SK-N-MC (cell line): ENCODE measurements around the gene SORBS1.

ENCODE experiments used
- DNase-seq: peaks from one replicate; pipeline ENCODE4 v3.0.0-alpha.2; 2011; ENCODE audit warnings: low read depth, low spot score
- H3K27ac ChIP-seq: fragments of 200-600 bp; sonication (generic); 2 replicates; pipeline ENCODE4 v1.5.1; 2016; ENCODE audit warnings: mixed run types
- H3K36me3 ChIP-seq: fragments of 200-600 bp; sonication (generic); 2 replicates; pipeline ENCODE4 v1.6.1; 2017; ENCODE audit warnings: antibody characterized with exemption, low read length, mixed read lengths; ENCODE audit not compliant: insufficient read depth
- H3K4me3 ChIP-seq: fragments of 200-600 bp; sonication (generic); 2 replicates; pipeline ENCODE4 v1.5.1; 2016
- H3K9ac ChIP-seq: fragments of 200-600 bp; sonication (generic); 2 replicates; pipeline ENCODE4 v1.8.0; 2017; ENCODE audit warnings: mixed run types, mixed read lengths; ENCODE audit not compliant: insufficient read length
- H3K9me3 ChIP-seq: fragments of 200-600 bp; sonication (generic); 2 replicates; pipeline ENCODE4 v1.6.1; 2017; ENCODE audit warnings: low read depth, mild to moderate bottlenecking, antibody characterized with exemption, low read length, moderate library complexity, mixed read lengths
- EZH2 ChIP-seq: fragments of 200-600 bp; sonication (generic); IDR thresholded peaks from one replicate; pipeline ENCODE4 v1.6.1; 2017; ENCODE audit warnings: antibody characterized with exemption
- FOXP2 ChIP-seq: optimal IDR thresholded peaks from 2 replicates; pipeline ENCODE3; 2011; ENCODE audit warnings: mild to moderate bottlenecking, moderate library complexity; ENCODE audit not compliant: insufficient read depth; ENCODE audit errors: extremely low read length, control extremely low read depth
- POLR2AphosphoS5 ChIP-seq: IDR thresholded peaks from 2 replicates; pipeline ENCODE4 v1.6.1; 2012; ENCODE audit warnings: mild to moderate bottlenecking, low read depth, low read length, borderline replicate concordance

Gene SORBS1

DNA sequence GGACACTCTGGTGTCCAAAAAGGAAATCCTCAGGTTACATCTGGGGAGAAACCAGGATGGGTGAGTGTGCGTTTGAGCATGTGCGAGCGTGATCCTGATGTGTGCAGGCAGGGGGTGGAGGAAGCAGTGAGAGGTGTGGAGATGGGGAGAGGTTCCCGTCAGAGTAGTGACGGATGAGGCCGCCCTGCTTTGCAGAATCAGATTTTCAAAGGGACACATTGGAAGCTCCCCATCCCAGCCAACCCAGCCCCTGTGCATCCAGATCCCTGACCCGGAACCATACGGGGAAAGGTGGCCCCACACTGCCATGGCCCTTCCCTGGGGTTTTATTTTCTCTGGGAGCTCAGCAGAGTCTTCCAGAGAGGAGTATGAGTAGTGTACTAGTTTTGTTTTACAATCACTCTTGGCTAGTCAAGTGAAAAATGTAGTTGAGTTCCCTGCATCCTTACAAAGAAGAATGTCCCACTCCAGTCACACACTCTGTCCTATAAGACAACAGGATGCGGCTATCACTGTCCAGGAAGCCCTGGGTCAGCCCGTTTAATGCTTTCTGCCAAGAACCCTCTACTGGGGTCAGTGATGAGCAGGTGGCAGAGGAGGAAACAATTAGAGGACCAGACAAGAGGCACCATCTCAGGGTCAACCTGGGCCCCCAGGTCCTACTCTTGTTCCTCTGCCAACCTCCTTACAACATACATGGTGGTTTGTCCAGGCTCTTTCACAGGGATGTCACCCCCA, 223.6 kb downstream of the SORBS1 start:
- TF ChIP-seq POLR2AphosphoS5 (no peak), EZH2 (no peak), FOXP2 (no peak)
- H3K9ac ChIP-seq = no peak overlapping the region
- no peaks in the 10 kb centered on the region for H3K9me3 ChIP-seq
- H3K27ac ChIP-seq = no peak overlapping the region
- no peaks in the 10 kb centered on the region for H3K36me3 ChIP-seq
- H3K4me3 ChIP-seq = no peak overlapping the region
- no peak for DNase-seq

DNA sequence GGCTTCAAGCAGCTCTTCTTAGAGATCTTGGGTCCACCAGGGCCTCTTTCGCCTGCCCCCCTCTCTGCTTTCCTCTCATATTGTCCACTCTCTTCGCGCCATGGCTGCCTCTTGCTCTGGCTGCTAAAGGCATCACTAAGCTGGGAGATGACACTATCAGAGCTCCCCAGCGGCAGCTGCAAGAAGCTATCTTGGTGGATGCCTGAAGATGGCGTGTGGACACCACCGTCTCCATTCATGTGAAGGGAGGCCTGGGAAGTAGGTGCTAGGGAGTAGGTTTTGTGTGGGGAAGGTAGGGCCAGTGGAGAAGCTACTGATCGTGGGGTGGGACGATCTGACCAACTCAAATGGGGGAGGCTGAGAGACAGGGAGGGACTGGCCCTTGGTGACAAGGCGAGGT, 224.5 kb downstream of the SORBS1 start:
- Histone ChIP-seq H3K36me3 (no peaks in the 10 kb centered on the region), H3K27ac (no peak overlapping the region), H3K9ac (no peak overlapping the region), H3K9me3 (no peaks in the 10 kb centered on the region), H3K4me3 (no peak overlapping the region)
- no peak for TF ChIP-seq FOXP2
- no peak for TF ChIP-seq POLR2AphosphoS5
- no peak for TF ChIP-seq EZH2
- no peak for DNase-seq

DNA sequence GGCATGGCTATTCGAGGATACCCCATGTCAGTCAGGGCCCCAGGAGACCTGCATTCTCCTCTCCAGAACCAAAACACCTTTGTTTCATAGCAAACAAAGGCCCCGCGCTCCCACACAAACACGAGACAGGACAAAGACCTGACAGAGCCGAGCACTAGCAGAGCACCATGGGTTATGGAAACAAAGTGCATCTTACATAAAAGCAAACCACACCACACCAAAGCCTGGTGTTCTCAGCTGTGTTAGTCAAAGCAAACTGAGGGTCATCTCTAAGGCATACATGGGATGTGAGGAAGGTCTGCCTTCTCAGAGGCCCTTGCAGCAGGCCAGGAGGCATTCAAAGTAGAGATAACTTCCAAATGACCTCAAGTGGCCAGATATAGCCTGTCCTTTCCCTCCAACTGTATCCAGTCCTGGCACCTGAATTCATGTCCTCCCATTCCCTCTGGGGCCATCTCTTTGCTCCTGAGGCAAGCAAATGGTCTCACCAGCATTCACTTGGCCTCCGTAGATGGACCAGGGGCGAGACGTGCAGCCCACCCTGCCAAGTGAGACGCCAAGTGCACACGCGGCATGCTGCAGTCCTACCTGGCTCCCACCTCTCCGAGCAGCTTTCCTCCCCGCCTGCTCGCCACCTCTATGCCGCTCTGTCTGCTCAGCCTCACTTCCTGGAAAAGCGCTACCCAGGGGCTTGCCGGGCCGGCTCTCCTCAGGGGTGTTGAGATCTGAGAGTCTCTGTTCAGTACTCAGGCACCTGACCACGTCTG, 225.1 kb downstream of the SORBS1 start:
- DNase-seq = no peak
- Histone ChIP-seq H3K27ac (no peak overlapping the region), H3K36me3 (no peaks in the 10 kb centered on the region), H3K9ac (no peak overlapping the region), H3K4me3 (no peak overlapping the region), H3K9me3 (no peaks in the 10 kb centered on the region)
- TF ChIP-seq EZH2 (no peak), POLR2AphosphoS5 (no peak), FOXP2 (no peak)

- Histone ChIP-seq H3K9ac (no peak overlapping the region), H3K27ac (no peak overlapping the region), H3K9me3 (no peaks in the 10 kb centered on the region), H3K4me3 (no peak overlapping the region), H3K36me3 (no peaks in the 10 kb centered on the region)
- DNase-seq = no peak
- no peak for TF ChIP-seq EZH2
- TF ChIP-seq POLR2AphosphoS5 = no peak
- no peak for TF ChIP-seq FOXP2
These were observed 226.4 kb downstream of the SORBS1 start for GRCh38 chr10:95334805-95335144.

DNA sequence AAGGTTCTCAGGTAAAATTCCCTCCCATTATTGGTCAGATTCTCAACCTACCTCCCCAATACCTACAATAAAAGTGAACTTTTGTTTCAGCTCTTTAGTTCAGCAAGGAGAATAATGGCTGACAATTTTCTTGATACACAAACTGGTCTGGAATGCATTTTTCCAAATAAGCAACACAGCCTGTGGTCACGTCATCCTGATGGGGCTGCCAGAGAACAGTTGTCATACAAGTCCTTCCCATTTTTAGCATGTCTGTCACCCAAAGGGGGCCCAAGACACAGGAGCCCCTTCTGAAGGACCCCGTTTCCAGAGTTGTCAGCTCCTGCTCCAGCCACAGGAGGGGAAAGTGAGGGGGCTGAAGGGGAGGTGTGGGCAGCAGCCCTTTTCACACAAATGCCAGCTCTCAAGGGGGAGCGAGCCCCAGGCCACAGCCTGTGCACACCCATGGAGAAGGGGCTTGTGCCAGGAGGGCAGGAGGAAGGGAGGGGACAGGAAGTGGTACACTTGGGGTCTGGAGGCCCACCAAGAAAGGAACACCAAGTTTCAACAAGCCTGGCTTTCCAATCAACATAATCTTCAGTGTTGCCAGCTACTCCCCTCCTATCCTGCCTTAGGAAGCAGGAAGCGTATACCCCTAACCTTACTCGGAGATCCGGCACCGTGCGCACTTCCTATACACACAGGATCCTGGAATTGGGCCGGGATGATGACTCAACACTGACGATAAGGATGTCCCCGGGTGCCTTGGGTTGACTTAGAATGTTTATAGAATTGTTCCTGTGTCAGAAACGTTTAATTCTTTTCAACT, 227.0 kb downstream of the SORBS1 start:
- TF ChIP-seq FOXP2 (no peak), POLR2AphosphoS5 (no peak), EZH2 (no peak)
- DNase-seq = no peak
- Histone ChIP-seq H3K9ac (no peak overlapping the region), H3K36me3 (no peaks in the 10 kb centered on the region), H3K9me3 (no peaks in the 10 kb centered on the region), H3K27ac (no peak overlapping the region), H3K4me3 (no peak overlapping the region)

DNA sequence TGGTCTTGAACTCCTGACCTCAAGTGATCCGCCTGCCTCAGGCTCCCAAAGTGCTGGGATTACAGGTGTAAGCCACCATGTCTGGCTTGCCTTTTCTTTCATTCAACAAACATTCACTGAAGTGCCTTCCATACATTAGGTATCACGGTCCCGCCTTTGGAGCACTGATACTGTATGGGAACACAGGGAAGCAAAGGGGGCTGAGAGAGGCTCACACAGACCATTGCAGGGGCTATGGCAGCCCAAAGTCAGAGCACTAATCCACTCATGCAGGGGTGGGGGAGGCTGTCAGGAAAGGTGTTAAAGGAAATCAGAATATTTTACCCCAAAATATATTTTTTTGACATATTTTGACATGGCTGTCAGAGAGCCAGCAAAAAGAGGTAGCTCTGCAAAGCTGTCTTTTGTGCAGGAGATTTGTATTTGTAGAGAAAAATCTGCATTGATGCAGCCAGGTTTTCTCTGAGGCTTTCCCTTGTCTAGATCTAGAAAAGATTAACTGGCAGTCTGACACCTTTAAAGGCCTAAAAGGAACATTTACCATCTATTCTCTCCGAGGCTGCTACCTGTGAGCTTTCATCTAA, 228.4 kb downstream of the SORBS1 start:
- H3K4me3 ChIP-seq = no peak overlapping the region

DNA sequence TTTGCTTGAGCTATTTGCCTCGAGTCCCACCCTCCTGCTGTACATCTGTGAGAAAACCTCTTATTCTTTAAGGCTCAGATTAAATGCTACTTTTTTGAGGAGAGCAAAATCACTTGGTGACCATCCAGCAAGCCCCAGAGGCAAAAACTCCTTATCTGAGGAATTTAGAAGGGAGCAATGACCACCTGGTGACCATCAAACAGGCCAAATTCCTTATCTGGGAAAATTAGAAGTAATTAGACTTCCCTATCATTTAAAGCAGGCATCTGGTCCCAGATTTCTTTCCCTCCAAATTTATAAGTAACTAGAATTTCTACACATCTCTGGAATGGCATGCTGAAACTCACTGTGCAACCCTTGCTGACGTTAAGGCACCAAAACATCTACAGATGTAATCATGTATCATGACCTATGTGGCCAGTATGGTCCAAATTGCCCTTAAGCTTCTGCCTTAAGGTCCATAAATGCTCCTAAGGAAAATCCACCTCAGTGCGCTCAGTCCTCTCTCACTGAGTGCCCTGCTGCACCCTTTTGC, 229.5 kb downstream of the SORBS1 start:
- Histone ChIP-seq H3K9ac (no peak overlapping the region), H3K36me3 (no peaks in the 10 kb centered on the region), H3K27ac (no peak overlapping the region), H3K9me3 (no peaks in the 10 kb centered on the region), H3K4me3 (no peak overlapping the region)
- no peak for DNase-seq
- TF ChIP-seq POLR2AphosphoS5 (no peak), FOXP2 (no peak), EZH2 (no peak)

More for the DNA sequence above, 228.4 kb downstream of the SORBS1 start:
- Histone ChIP-seq H3K27ac (no peak overlapping the region), H3K36me3 (no peaks in the 10 kb centered on the region), H3K9ac (no peak overlapping the region), H3K9me3 (no peaks in the 10 kb centered on the region)
- TF ChIP-seq POLR2AphosphoS5 = no peak
- TF ChIP-seq EZH2 = no peak
- no peak for TF ChIP-seq FOXP2
- DNase-seq = no peak

DNA sequence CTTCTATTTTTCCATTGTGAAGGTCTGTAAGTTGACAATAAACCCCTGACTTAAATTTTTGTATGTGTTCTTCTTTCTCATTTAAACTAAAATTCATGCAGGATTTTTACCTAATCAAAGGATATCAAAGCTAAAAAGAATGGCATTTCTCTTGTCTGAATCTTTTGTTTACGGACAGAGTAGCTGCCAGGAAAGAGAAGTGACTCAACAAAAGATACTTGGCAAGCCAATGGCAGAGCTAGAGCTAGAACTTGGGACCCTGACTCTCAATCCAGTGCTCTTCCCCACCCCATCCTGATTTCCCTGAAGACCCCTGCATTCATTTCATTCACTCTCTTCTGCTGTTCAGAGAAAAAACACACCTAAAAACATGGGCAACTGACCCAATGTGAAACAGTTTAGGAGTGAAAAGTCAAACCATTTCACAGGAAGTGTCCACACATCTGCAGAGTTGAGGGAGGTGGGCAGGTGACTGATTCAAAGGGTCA, 230.2 kb downstream of the SORBS1 start:
- Histone ChIP-seq H3K36me3 (no peaks in the 10 kb centered on the region), H3K9ac (no peak overlapping the region), H3K27ac (no peak overlapping the region), H3K4me3 (no peak overlapping the region), H3K9me3 (no peaks in the 10 kb centered on the region)
- DNase-seq = no peak
- no peak for TF ChIP-seq FOXP2
- TF ChIP-seq EZH2 = no peak
- no peak for TF ChIP-seq POLR2AphosphoS5
